HPDE6-E6E7 (cell line): ENCODE results near the gene MCF2L.
"Not testable (repeated sequence)": the region's sequence is repeated elsewhere in the genome, so short reads cannot be mapped to it uniquely, and the experiment has no call there.

ENCODE experiments used
- DNase-seq: peaks from one replicate; pipeline ENCODE4 v3.0.0; 2011; ENCODE audit warnings: missing footprints; ENCODE audit errors: extremely low spot score

Gene MCF2L

GRCh38 chr13:113065406-113066141 lies 96.6 kb downstream of the MCF2L start:
- no peak for DNase-seq

- no peak for DNase-seq
Measured at GRCh38 chr13:113066142-113066455, 97.1 kb downstream of the MCF2L start.

- DNase-seq, result no peak
Measured at GRCh38 chr13:113066746-113067145, 97.7 kb downstream of the MCF2L start.

GRCh38 chr13:113069861-113070805 lies 101.1 kb downstream of the MCF2L start:
- DNase-seq, result no peak

- no peak for DNase-seq
Measured at GRCh38 chr13:113070855-113071254, 101.8 kb downstream of the MCF2L start.

- DNase-seq, result no peak
Measured at GRCh38 chr13:113072376-113072775, 103.4 kb downstream of the MCF2L start.

GRCh38 chr13:113073942-113074341 lies 104.9 kb downstream of the MCF2L start:
- DNase-seq, result no peak

- DNase-seq, result no peak
Measured at GRCh38 chr13:113074401-113074800, 105.4 kb downstream of the MCF2L start.

GRCh38 chr13:113074876-113075275 lies 105.9 kb downstream of the MCF2L start:
- DNase-seq, result no peak

- DNase-seq, result no peak
Measured at GRCh38 chr13:113075711-113076110, 106.7 kb downstream of the MCF2L start.

GRCh38 chr13:113076681-113077401 lies 107.8 kb downstream of the MCF2L start:
- no peak for DNase-seq

- no peak for DNase-seq
Measured at GRCh38 chr13:113077566-113077952, 108.5 kb downstream of the MCF2L start.

- no peak for DNase-seq
Measured at GRCh38 chr13:113077953-113078901, 109.2 kb downstream of the MCF2L start.

- DNase-seq, result no peak
Measured at GRCh38 chr13:113078902-113079780, 110.1 kb downstream of the MCF2L start.

- not testable (repeated sequence) for DNase-seq
Measured at GRCh38 chr13:113079781-113080080, 110.7 kb downstream of the MCF2L start.

- DNase-seq, result no peak
Measured at GRCh38 chr13:113080361-113080831, 111.4 kb downstream of the MCF2L start.

GRCh38 chr13:113080901-113081521 lies 112.0 kb downstream of the MCF2L start:
- DNase-seq, result no peak

- no peak for DNase-seq
Measured at GRCh38 chr13:113082198-113083021, 113.4 kb downstream of the MCF2L start.

- no peak for DNase-seq
Measured at GRCh38 chr13:113083022-113083373, 114.0 kb downstream of the MCF2L start.
